Loucy (cell line): ENCODE measurements around the gene FBXL13.

Source experiments
- H2AFZ ChIP-seq: fragments of 200-600 bp; sonication (generic); 2 replicates; pipeline ENCODE4 v1.6.0; 2016; ENCODE audit warnings: antibody characterized with exemption, mild to moderate bottlenecking, low read length, moderate library complexity
- H3F3A ChIP-seq: fragments of 200-600 bp; 2 replicates; pipeline ENCODE4 v1.6.0; 2016; ENCODE audit warnings: antibody characterized with exemption, low read depth, mild to moderate bottlenecking
- H3K27me3 ChIP-seq: fragments of 200-600 bp; sonication (generic); 2 replicates; pipeline ENCODE4 v1.6.1; 2014; ENCODE audit warnings: low read length, mild to moderate bottlenecking; ENCODE audit not compliant: insufficient read depth, poor library complexity, severe bottlenecking
- H3K36me3 ChIP-seq: fragments of 200-600 bp; sonication (generic); 2 replicates; pipeline ENCODE4 v1.6.1; 2016; ENCODE audit warnings: low read length; ENCODE audit not compliant: insufficient read depth
- H3K4me1 ChIP-seq: fragments of 200-600 bp; sonication (generic); 2 replicates; pipeline ENCODE4 v1.5.1; 2014; ENCODE audit warnings: low read length, mild to moderate bottlenecking; ENCODE audit not compliant: insufficient read depth, poor library complexity, severe bottlenecking
- H3K4me2 ChIP-seq: fragments of 200-600 bp; sonication (generic); 2 replicates; pipeline ENCODE4 v1.6.0; 2014; ENCODE audit warnings: antibody characterized with exemption, low read length, low read depth, mild to moderate bottlenecking; ENCODE audit not compliant: poor library complexity, severe bottlenecking
- H3K4me3 ChIP-seq: fragments of 200-600 bp; sonication (generic); 2 replicates; pipeline ENCODE4 v1.5.1; 2014; ENCODE audit warnings: low read length, mild to moderate bottlenecking, mixed read lengths; ENCODE audit not compliant: poor library complexity, severe bottlenecking
- H3K79me2 ChIP-seq: fragments of 200-600 bp; sonication (generic); 2 replicates; pipeline ENCODE4 v1.6.1; 2014; ENCODE audit warnings: low read length; ENCODE audit not compliant: insufficient read depth
- H3K9ac ChIP-seq: fragments of 200-600 bp; sonication (generic); 2 replicates; pipeline ENCODE4 v1.6.0; 2014; ENCODE audit warnings: mild to moderate bottlenecking, low read depth, low read length, moderate library complexity; ENCODE audit not compliant: poor library complexity, severe bottlenecking
- H3K9me2 ChIP-seq: fragments of 200-600 bp; sonication (generic); replicated peaks from 2 replicates; pipeline ENCODE4 v1.6.1; 2016; ENCODE audit warnings: low read depth, low read length, mixed read lengths
- H3K9me3 ChIP-seq: fragments of 200-600 bp; sonication (generic); 2 replicates; pipeline ENCODE4 v1.6.1; 2014; ENCODE audit warnings: mild to moderate bottlenecking, antibody characterized with exemption, low read length, low read depth; ENCODE audit not compliant: insufficient read depth
- H4K20me1 ChIP-seq: fragments of 200-600 bp; sonication (generic); 2 replicates; pipeline ENCODE4 v1.6.0; 2014; ENCODE audit warnings: antibody characterized with exemption, low read length, mild to moderate bottlenecking; ENCODE audit not compliant: insufficient read depth, poor library complexity, severe bottlenecking
- CTCF ChIP-seq: fragments of 200-600 bp; sonication (generic); conservative IDR thresholded peaks from 2 replicates; pipeline ENCODE4 v1.5.1; 2014; ENCODE audit warnings: mild to moderate bottlenecking, antibody characterized with exemption, low read length
- EZH2phosphoT487 ChIP-seq: fragments of 200-600 bp; IDR thresholded peaks from 2 replicates; pipeline ENCODE4 v1.6.1; 2018; ENCODE audit warnings: antibody characterized with exemption, mild to moderate bottlenecking, moderate library complexity, borderline replicate concordance

Gene FBXL13

DNA sequence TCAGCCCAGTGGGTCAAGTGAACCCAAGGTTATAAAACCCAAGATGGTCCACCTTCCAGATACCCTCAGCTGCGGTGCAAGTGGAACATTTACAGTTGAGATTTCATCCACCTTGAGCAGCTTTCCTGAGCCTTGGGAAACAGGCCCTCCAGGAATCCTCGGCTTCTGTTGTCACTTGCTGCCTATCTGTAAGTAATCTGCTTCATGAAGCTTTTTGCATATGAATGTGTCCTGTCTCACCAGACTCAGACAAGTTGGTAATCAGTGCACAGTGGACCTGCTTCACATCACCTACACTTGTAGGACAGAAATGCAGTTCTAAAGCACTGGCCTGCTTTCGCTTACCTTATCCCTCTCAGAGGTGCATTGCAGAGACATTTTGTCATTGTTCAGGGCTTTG is 245.5 kb downstream of the FBXL13 start:
- no peak overlapping the region for H3K4me2 ChIP-seq
- no peak overlapping the region for H2AFZ ChIP-seq
- H3K9me3 ChIP-seq, result no peaks in the 10 kb centered on the region
- no peak overlapping the region for H3K4me3 ChIP-seq
- H3K9me2 ChIP-seq, result no peaks in the 10 kb centered on the region
- H3F3A ChIP-seq, result no peaks in the 10 kb centered on the region
- H4K20me1 ChIP-seq, result no peaks in the 10 kb centered on the region
- no peak overlapping the region for H3K9ac ChIP-seq
- TF ChIP-seq EZH2phosphoT487, result no peak
- no peak for TF ChIP-seq CTCF
- H3K27me3 ChIP-seq, result no peaks in the 10 kb centered on the region
- H3K36me3 ChIP-seq, result no peaks in the 10 kb centered on the region
- H3K4me1 ChIP-seq, result no peaks in the 10 kb centered on the region
- H3K79me2 ChIP-seq, result no peaks in the 10 kb centered on the region

DNA sequence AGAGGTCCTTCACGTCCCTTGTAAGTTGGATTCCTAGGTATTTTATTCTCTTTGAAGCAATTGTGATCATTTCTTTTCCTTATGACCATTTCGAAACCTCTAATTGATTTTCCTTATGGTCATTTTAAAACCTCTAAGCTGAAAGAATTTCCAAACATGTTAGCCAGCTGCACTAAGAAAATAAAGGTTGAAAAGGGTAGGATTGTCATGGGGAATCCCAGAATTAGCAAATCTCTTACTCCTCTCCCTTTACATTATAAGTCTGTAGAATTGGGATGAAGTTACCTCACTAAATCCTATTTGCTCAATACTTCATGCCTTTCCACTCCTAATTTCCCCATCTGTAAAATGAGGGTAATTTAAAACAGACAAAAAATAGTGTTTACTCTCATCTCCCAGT is 246.3 kb downstream of the FBXL13 start:
- no peaks in the 10 kb centered on the region for H3K9me2 ChIP-seq
- no peaks in the 10 kb centered on the region for H4K20me1 ChIP-seq
- H3K9me3 ChIP-seq, result no peaks in the 10 kb centered on the region
- H3F3A ChIP-seq, result no peaks in the 10 kb centered on the region
- no peak overlapping the region for H2AFZ ChIP-seq
- no peak for TF ChIP-seq EZH2phosphoT487
- no peak for TF ChIP-seq CTCF
- no peaks in the 10 kb centered on the region for H3K4me1 ChIP-seq
- H3K9ac ChIP-seq, result no peak overlapping the region
- no peaks in the 10 kb centered on the region for H3K36me3 ChIP-seq
- H3K4me3 ChIP-seq, result no peak overlapping the region
- no peaks in the 10 kb centered on the region for H3K27me3 ChIP-seq
- no peaks in the 10 kb centered on the region for H3K79me2 ChIP-seq
- H3K4me2 ChIP-seq, result no peak overlapping the region

- no peak overlapping the region for H3K4me2 ChIP-seq
Measured at GRCh38 chr7:102823390-102824119, 251.0 kb downstream of the FBXL13 start.

More at GRCh38 chr7:102823390-102824119, 251.0 kb downstream of the FBXL13 start:
- no peaks in the 10 kb centered on the region for H3K79me2 ChIP-seq
- no peaks in the 10 kb centered on the region for H3K36me3 ChIP-seq
- no peak overlapping the region for H2AFZ ChIP-seq
- H3K9me2 ChIP-seq, result no peaks in the 10 kb centered on the region
- H3K4me3 ChIP-seq, result no peak overlapping the region
- H3K27me3 ChIP-seq, result no peaks in the 10 kb centered on the region
- H3K9me3 ChIP-seq, result no peaks in the 10 kb centered on the region
- no peak overlapping the region for H3K9ac ChIP-seq
- H3F3A ChIP-seq, result no peaks in the 10 kb centered on the region
- H3K4me1 ChIP-seq, result no peaks in the 10 kb centered on the region
- TF ChIP-seq CTCF (no peak), EZH2phosphoT487 (no peak)
- H4K20me1 ChIP-seq, result no peaks in the 10 kb centered on the region
